B cell (primary cell): ENCODE measurements around the gene IRF8. TPM values are rescaled to one million over a fixed set of nuclear protein-coding genes. Genes with fewer than 3 reads are reported as not detected.

Experiments used
- ATAC-seq: fragments of 200-7000 bp; cut with Tn5 transposase; one replicate; pipeline ENCODE4 v1.10.0; 2021; ENCODE audit warnings: low read depth, mild to moderate bottlenecking, moderate number of reproducible peaks, moderate library complexity
- CTCF ChIA-PET: fragments of 350-600 bp; sonication (Branson Sonifier 250); formaldehyde crosslinking; loops from one replicate; lab custom pipeline; 2021; ENCODE audit warnings: antibody characterized with exemption, inconsistent platforms; lab: Charles Lee
- POLR2A ChIA-PET: fragments of 350-600 bp; sonication (Branson Sonifier 250); formaldehyde crosslinking; loops from one replicate; lab custom pipeline; 2021; ENCODE audit warnings: antibody characterized with exemption; lab: Charles Lee
- DNase-seq: peaks from one replicate; pipeline ENCODE4 v3.0.0; 2013
- H2AFZ ChIP-seq: 2 replicates; pipeline ENCODE4 v1.6.1; 2012; ENCODE audit warnings: mild to moderate bottlenecking, low read depth, low read length; ENCODE audit not compliant: insufficient read depth, poor library complexity, severe bottlenecking
- H3K27ac ChIP-seq, 2 donors: 1 replicate in 1 of 2; 2 replicates in 1 of 2; pipeline ENCODE4 v1.5.1; 2012 to 2013; ENCODE audit warnings: low read length in 2 of 2, mild to moderate bottlenecking in 2 of 2, moderate library complexity in 1 of 2
- H3K27me3 ChIP-seq, 4 experiments: fragments of 200-600 bp in 1 of 4; sonication (generic) in 1 of 4; replicated peaks in 1 of 4; 1 replicate in 2 of 4; 2 replicates in 2 of 4; pipeline versions ENCODE4 v1.6.1 to v1.7.0; 2013 to 2016; ENCODE audit warnings: low read length in 3 of 4, mild to moderate bottlenecking in 2 of 4, mixed read lengths in 1 of 4, moderate library complexity in 1 of 4; ENCODE audit not compliant: insufficient read depth in 4 of 4, control insufficient read depth in 3 of 4; ENCODE audit errors: control extremely low read depth in 1 of 4
- H3K36me3 ChIP-seq, 2 experiments: replicated peaks in 1 of 2; 1 replicate in 1 of 2; 2 replicates in 1 of 2; pipeline versions ENCODE4 v1.6.1 to v1.7.1; 2013; ENCODE audit warnings: low read length in 1 of 2; ENCODE audit not compliant: insufficient read depth in 2 of 2, control insufficient read depth in 1 of 2; ENCODE audit errors: control extremely low read depth in 1 of 2, extremely low read depth in 1 of 2
- H3K4me1 ChIP-seq, 2 donors: fragments of 200-600 bp in 1 of 2; sonication (generic) in 1 of 2; 1 replicate in 1 of 2; 2 replicates in 1 of 2; pipeline versions ENCODE4 v1.5.1 to v1.6.1; 2013 to 2017; ENCODE audit warnings: low read length in 2 of 2; ENCODE audit not compliant: control insufficient read depth in 2 of 2, insufficient read depth in 2 of 2
- H3K4me2 ChIP-seq: replicated peaks from 2 replicates; pipeline ENCODE3; 2012; ENCODE audit warnings: mild to moderate bottlenecking, low read depth, low read length; ENCODE audit not compliant: poor library complexity, severe bottlenecking
- H3K4me3 ChIP-seq, 5 experiments: fragments of 200-600 bp in 1 of 5; sonication (generic) in 1 of 5; 1 replicate in 3 of 5; 2 replicates in 2 of 5; pipeline versions ENCODE4 v1.5.1 to v1.7.0; 2011 to 2016; ENCODE audit warnings: low read length in 4 of 5, mild to moderate bottlenecking in 4 of 5, low read depth in 2 of 5, control low read depth in 1 of 5, moderate library complexity in 1 of 5; ENCODE audit not compliant: insufficient read depth in 1 of 5; ENCODE audit errors: control extremely low read depth in 1 of 5, extremely low read depth in 1 of 5
- H3K79me2 ChIP-seq: fragments of 200-600 bp; sonication (generic); one replicate; pipeline ENCODE4 v1.6.0; 2016; ENCODE audit warnings: low read length; ENCODE audit not compliant: control insufficient read depth, insufficient read depth
- H3K9ac ChIP-seq: fragments of 200-600 bp; sonication (generic); 2 replicates; pipeline ENCODE4 v1.6.1; 2017; ENCODE audit warnings: mild to moderate bottlenecking, low read length, moderate library complexity
- H3K9me3 ChIP-seq, 3 donors: one replicate each; pipeline versions ENCODE4 v1.6.1 to v1.7.1; 2013; ENCODE audit warnings: low read length in 2 of 3; ENCODE audit not compliant: control insufficient read depth in 2 of 3, insufficient read depth in 1 of 3; ENCODE audit errors: control extremely low read depth in 1 of 3
- H4K20me1 ChIP-seq: 2 replicates; pipeline ENCODE4 v1.6.0; 2012; ENCODE audit warnings: mild to moderate bottlenecking, low read length; ENCODE audit not compliant: insufficient read depth, control insufficient read depth, poor library complexity, severe bottlenecking
- H3K27ac Mint-ChIP-seq: one replicate; pipeline ENCODE4 v1.8.0; 2021; ENCODE audit warnings: mixed read lengths
- H3K27me3 Mint-ChIP-seq: one replicate; pipeline ENCODE4 v1.8.0; 2021; ENCODE audit warnings: mixed read lengths
- H3K4me1 Mint-ChIP-seq: one replicate; pipeline ENCODE4 v1.8.0; 2021; ENCODE audit warnings: mixed read lengths
- H3K4me3 Mint-ChIP-seq: one replicate; pipeline ENCODE4 v1.8.0; 2021; ENCODE audit warnings: mixed read lengths
- H3K9me3 Mint-ChIP-seq: one replicate; pipeline ENCODE4 v1.8.0; 2022; ENCODE audit warnings: mixed read lengths; ENCODE audit not compliant: insufficient read depth
- EZH2 ChIP-seq: IDR thresholded peaks from 2 replicates; pipeline ENCODE4 v1.6.1; 2012; ENCODE audit warnings: borderline replicate concordance, low read depth, mild to moderate bottlenecking, moderate library complexity, low read length; ENCODE audit not compliant: insufficient read depth, poor library complexity, severe bottlenecking
- WGBS: methylation state at CpG from one replicate; pipeline ENCODE4 v1.1.5; 2013; ENCODE audit warnings: missing lambda C conversion rate; ENCODE audit not compliant: insufficient coverage; 5-methylcytosine and 5-hydroxymethylcytosine counted together
- intact Hi-C: fragments of 100-400 bp; cut with micrococcal nuclease; formaldehyde crosslinking; loops from one replicate; pipeline ENCODE4 v1.10.0; 2022
- polyA plus RNA-seq: library from polyadenylated mRNA; depleted of rRNA; stranded (reverse); fragments of >200 nt; gene quantifications from 2 replicates; pipeline ENCODE4 v1.2.3, GENCODE V29; 2012
- total RNA-seq, 2 donors: library from RNA; stranded (reverse); fragments of 120-200 nt in 1 of 2; gene quantifications; 1 replicate in 1 of 2; 2 replicates in 1 of 2; pipeline versions ENCODE4 v1.2.3 to v1.2.4, GENCODE V29; 2013 to 2022
- TF ChIP-seq, protein P1 (sequence below): fragments of 200-600 bp; IDR thresholded peaks from one replicate; pipeline ENCODE4 v1.8.0; 2022; ENCODE audit warnings: antibody characterized with exemption, mild to moderate bottlenecking

IRF8 gene
- total and polyA plus RNA-seq, 2 donors (not counting 1 experiment from before 2014, with no cell fraction given), result 309 to 332 TPM

DNA sequence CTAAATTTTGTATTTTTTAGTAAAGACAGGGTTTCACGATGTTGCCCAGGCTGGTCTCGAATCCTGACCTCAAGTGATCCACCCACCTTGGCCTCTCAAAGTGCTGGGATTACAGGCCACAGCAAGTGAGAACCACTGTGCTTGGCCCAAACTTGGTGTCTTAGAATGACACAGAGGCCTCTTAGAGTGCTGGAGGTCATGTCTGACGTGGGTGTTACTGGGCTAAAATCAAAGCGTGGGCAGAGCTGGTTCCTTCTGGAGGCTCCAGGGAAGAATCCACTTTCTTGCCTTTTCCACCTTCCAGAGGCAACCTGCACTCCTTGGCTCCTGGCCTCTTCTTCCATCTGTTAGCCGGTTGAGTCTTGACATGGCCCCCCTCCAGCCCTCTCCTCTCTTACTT, 53.8 kb downstream of the IRF8 start:
- peaks cover 58 to 64% of the 10 kb centered on the region in 2 donors for H3K4me1 ChIP-seq
- H2AFZ ChIP-seq, result no peak overlapping the region
- no peak for TF ChIP-seq EZH2
- TF ChIP-seq, protein P1, sequence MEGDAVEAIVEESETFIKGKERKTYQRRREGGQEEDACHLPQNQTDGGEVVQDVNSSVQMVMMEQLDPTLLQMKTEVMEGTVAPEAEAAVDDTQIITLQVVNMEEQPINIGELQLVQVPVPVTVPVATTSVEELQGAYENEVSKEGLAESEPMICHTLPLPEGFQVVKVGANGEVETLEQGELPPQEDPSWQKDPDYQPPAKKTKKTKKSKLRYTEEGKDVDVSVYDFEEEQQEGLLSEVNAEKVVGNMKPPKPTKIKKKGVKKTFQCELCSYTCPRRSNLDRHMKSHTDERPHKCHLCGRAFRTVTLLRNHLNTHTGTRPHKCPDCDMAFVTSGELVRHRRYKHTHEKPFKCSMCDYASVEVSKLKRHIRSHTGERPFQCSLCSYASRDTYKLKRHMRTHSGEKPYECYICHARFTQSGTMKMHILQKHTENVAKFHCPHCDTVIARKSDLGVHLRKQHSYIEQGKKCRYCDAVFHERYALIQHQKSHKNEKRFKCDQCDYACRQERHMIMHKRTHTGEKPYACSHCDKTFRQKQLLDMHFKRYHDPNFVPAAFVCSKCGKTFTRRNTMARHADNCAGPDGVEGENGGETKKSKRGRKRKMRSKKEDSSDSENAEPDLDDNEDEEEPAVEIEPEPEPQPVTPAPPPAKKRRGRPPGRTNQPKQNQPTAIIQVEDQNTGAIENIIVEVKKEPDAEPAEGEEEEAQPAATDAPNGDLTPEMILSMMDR, result no peak
- H4K20me1 ChIP-seq, result no peaks in the 10 kb centered on the region
- no peaks in the 10 kb centered on the region for H3K9me3 ChIP-seq
- no peaks in the 10 kb centered on the region for H3K36me3 ChIP-seq
- H3K27me3 ChIP-seq, result no peaks in the 10 kb centered on the region
- POLR2A ChIA-PET, result interaction anchor here (1.6 kb wide), 1 partner anchor 9 kb away, joined by 5 read pairs; no protein-coding TSS in a partner anchor
- Mint-ChIP-seq H3K4me3 (no peak overlapping the region), H3K27me3 (no peaks in the 10 kb centered on the region), H3K4me1 (peaks cover 64% of the 10 kb centered on the region), H3K9me3 (no peaks in the 10 kb centered on the region), H3K27ac (no peak overlapping the region)
- intact Hi-C loops, result no loop called here
- no peak overlapping the region for H3K4me2 ChIP-seq
- CTCF ChIA-PET, result interaction anchor here (0.8 to 1.0 kb wide), 2 partner anchors 9 to 38 kb away, joined by 3 read pairs; no protein-coding TSS in a partner anchor
- DNase-seq (no peak), ATAC-seq (no peak)
- H3K79me2 ChIP-seq, result peaks cover 5% of the 10 kb centered on the region
- H3K27ac ChIP-seq, result no peak overlapping the region
- WGBS, result 95% methylated on average over 4 of the region's 5 CpGs
- H3K4me3 ChIP-seq, result no peak overlapping the region
- H3K9ac ChIP-seq, result no peak overlapping the region

DNA sequence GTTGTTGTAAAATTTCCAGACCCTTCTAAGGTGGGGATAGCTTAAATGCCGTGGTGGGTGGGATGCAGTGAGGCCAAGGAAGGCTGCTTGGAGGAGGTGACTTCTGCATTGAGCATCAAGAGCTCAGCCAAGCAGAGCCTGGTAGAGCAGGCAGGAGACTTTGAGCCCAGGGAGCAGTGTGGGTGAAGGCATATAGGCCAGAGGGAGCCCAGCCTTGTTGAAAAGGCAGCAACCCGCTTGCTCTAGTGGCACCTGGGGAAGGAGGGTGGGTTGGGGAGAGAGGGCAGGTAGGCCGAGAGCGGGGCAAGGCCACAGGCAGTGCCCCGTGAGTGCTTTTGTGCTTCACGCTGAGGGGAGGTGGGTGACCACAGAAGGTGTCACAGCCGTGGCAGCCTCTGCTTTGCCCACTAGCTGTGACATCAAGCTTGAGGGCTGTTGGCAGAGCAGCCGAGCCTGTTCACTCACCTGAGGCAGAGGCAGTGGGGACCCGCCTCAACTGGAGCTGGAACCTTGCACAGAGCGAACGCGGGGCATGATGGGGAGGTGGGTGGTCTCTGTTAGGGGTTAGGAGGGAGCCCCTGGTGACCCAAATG, 56.1 kb downstream of the IRF8 start:
- Mint-ChIP-seq H3K9me3 (no peaks in the 10 kb centered on the region), H3K4me3 (peak overlapping the region; percentile 67), H3K27ac (peak overlapping the region; percentile 71), H3K27me3 (no peaks in the 10 kb centered on the region), H3K4me1 (peaks cover 46% of the 10 kb centered on the region)
- no peak overlapping the region for H3K4me3 ChIP-seq
- ATAC-seq (peak; percentile 61), DNase-seq (peak; percentile 64)
- 42% methylated on average over 7 of the region's 12 CpGs for WGBS
- H3K4me2 ChIP-seq, result peak overlapping the region; percentile 66
- H3K9ac ChIP-seq, result peak overlapping the region; percentile 5
- no peaks in the 10 kb centered on the region for H3K9me3 ChIP-seq
- intact Hi-C loops, result no loop called here
- H3K27me3 ChIP-seq, result no peaks in the 10 kb centered on the region
- TF ChIP-seq, protein P1, result no peak
- no peak for TF ChIP-seq EZH2
- H3K79me2 ChIP-seq, result no peaks in the 10 kb centered on the region
- peak overlapping the region; percentile 36 for H2AFZ ChIP-seq
- peaks cover 37 to 50% of the 10 kb centered on the region in 2 donors for H3K4me1 ChIP-seq
- no peaks in the 10 kb centered on the region for H3K36me3 ChIP-seq
- ChIA-PET CTCF (interaction anchor here (1.1 to 1.5 kb wide), 2 partner anchors 10 to 134 kb away, joined by 3 to 4 read pairs; no protein-coding TSS in a partner anchor), POLR2A (interaction anchor here (0.6 to 0.7 kb wide), 2 partner anchors 8 to 32 kb away, joined by 3 read pairs; no protein-coding TSS in a partner anchor)
- H3K27ac ChIP-seq, result peak overlapping the region; percentile 9 to 29
- no peaks in the 10 kb centered on the region for H4K20me1 ChIP-seq
